Stimulated activated CD8-positive, alpha-beta memory T cell treated with anti-CD3 and anti-CD28 coated beads, Interleukin-4, amount 100 ng/mL, for 4 hours (primary cell): ENCODE data around the gene IFT57.
"Not testable (repeated sequence)": the region's sequence is repeated elsewhere in the genome, so short reads cannot be mapped to it uniquely, and the experiment has no call there.

ENCODE experiments used
- DNase-seq, 2 donors: peaks; one replicate each; pipeline ENCODE4 v3.0.0-alpha.2; 2020; ENCODE audit warnings: low read depth in 2 of 2, low spot score in 1 of 2

The IFT57 gene, protein sequence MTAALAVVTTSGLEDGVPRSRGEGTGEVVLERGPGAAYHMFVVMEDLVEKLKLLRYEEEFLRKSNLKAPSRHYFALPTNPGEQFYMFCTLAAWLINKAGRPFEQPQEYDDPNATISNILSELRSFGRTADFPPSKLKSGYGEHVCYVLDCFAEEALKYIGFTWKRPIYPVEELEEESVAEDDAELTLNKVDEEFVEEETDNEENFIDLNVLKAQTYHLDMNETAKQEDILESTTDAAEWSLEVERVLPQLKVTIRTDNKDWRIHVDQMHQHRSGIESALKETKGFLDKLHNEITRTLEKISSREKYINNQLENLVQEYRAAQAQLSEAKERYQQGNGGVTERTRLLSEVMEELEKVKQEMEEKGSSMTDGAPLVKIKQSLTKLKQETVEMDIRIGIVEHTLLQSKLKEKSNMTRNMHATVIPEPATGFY

DNA sequence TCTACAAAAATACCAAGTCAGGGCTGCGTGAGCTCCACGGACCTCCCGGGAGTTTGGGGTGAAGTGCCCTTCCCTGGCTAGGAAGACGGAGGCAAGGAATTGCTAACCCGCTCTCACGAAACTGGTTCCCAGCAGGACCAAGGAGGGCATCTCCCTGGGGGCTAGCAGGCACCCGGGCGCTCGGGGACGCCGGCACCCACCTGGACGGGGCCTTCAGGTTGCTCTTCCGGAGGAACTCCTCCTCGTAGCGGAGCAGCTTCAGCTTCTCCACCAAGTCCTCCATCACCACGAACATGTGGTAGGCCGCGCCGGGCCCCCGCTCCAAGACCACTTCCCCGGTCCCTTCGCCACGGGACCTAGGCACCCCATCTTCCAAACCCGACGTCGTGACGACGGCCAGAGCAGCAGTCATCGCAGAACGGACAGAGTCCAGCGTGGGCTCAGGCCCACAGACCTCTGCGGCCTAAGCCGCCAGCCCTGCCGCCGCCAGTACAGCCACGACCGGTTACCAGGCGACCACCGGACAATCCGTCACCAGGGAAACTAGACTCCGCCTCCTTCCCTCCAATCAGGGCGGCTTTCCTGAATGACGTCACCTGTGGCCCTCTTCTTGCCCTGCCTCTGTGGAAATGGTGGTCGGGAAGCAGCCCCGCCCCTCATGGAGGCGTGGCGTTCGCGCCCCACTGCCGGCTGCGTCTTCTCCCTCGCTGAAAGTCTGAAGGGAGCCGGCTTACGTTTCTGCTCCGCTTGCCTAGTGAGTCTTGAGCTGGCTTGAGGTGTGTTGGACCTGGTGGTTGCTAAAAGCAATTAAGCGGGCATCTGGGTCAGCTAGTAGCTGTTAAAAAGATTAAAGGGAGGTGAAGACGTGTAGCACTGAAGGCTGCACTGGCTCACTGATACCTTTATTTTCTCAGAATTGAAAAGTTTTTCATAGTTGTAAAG is at the start of gene IFT57:
Gene IFT57 (minus strand): TSS at position 514 of the 942 bp plus-strand sequence. CDS start 102 bp downstream, at position 412.
- peak; percentile 89 to 92 for DNase-seq

GRCh38 chr3:108271626-108272025 is 49.4 kb upstream of the IFT57 start:
- no peak for DNase-seq

- DNase-seq = not testable (repeated sequence)
Observed at GRCh38 chr3:108268235-108268634, 46.0 kb upstream of the IFT57 start.

- DNase-seq = not testable (repeated sequence)
Observed at GRCh38 chr3:108264534-108265298, 42.5 kb upstream of the IFT57 start.

DNA sequence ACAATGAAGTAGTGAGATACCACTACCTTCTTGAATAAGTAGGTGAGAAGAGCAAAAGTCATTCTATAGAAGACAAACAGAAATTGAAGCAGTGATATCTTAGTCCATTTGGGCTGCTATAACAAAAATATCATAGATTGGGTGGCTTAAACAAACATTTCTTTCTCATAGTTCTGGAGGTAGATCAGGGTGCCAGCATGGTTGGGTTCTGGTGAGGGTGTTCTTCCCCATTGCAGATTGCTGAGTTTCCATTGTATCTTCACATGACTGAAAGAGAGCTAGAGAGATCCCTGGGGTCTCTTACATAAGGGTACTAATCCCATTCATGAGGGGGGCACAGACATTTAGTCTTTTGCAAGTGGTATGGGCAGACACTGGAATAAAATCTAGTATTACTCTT is 32.9 kb upstream of the IFT57 start:
- DNase-seq = no peak

DNA sequence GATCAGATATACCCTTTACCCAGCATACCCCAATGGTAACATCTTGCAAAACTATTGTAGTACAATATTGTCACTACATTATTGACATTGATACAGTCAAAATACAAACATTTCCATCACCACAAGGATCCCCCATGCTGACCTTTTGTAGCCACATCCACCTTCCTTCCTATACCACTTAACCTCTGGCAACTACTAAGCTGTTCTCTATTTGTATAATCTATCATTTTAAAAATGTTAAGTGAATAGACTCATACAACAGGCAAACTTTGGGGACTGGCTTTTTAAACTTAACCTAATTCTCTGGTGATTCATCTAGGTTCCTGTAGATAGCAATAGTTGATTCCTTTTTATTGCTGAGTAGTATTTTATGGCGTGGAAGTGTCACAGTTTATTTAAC is 29.6 kb upstream of the IFT57 start:
- no peak for DNase-seq

GRCh38 chr3:108251265-108251664 is 29.0 kb upstream of the IFT57 start:
- no peak for DNase-seq

- DNase-seq = no peak
Observed at GRCh38 chr3:108250626-108251025, 28.4 kb upstream of the IFT57 start.

- DNase-seq = no peak
Observed at GRCh38 chr3:108243243-108243642, 21.0 kb upstream of the IFT57 start.

DNA sequence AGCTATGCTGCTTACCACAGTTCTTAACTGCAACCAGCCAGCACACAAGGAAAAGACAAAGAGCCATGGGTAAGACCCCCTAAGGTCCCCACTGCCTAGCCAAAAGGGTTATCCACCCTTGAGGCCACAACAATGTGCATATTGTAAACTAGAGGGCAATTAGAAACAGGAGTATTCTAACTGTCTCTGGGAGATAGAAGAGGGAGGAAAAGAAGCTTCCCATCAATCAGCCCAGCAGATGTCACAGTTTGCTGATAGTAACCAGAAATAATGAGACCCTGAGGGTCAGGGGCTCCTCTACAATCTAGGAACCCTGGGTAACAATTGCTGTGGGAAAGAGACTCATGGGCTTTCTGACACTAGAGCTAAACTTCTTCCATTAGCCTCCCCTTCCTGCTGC is 20.6 kb upstream of the IFT57 start:
- DNase-seq = no peak

DNA sequence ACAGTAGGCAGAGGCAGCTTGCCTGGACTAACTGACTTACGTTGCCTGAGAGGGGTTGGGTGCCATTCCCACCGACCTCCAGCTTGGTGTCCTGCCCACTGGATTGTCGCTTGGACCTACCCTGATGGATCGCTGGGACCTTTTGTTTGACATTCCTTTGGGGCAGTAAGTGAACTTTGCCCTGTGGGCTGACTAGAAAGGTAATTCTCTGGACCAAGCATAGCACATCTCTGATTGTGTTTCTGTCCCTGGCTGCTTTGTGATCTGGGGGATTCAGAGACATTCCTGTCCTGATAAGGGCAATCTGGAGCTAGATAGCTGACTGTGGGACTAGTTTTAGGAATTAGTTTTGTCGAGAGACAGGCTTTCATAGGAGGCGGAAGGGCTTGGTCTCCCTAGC is 19.5 kb upstream of the IFT57 start:
- DNase-seq = no peak

DNA sequence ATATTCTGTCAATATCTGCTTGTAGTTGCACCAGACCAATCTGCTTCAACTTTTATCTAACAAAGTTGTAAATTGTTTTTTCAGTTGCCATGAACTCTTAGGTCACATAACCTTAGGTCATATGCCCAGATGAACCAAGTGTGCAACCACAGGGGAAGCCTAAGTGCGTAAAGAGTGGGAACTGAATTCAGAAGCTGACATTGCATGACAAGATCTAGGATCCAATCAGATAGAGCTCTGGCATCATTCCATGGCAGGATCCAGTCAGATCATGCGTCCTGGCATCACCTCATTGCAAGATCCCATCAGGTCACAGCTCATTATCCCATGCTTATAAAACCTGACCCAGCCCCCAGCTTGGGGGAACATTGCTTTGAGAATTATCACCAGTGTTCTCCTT is 18.9 kb upstream of the IFT57 start:
- DNase-seq = no peak

GRCh38 chr3:108239082-108239481 is 16.9 kb upstream of the IFT57 start:
- DNase-seq = no peak

DNA sequence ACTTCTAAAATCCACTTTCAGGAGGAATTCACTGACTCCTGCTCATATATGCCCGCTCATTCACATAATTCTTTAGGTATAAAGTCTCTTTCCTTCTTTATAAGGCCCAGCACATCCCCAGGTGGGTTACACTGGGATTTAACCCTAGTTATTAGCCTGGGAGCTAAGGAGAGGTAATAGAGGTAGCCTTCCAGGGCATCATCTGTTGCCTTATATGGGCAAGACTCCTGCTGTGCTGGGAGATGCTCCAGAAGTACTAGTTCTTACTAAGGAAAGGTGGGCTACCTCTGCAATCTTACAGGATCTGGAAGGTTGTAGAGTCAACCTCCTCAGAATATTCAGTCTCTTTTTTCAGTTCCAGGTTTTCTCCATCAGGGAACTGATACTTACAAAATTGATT is 13.1 kb upstream of the IFT57 start:
- DNase-seq = no peak

- no peak for DNase-seq
Observed at GRCh38 chr3:108234387-108234957, 12.2 kb upstream of the IFT57 start.

DNA sequence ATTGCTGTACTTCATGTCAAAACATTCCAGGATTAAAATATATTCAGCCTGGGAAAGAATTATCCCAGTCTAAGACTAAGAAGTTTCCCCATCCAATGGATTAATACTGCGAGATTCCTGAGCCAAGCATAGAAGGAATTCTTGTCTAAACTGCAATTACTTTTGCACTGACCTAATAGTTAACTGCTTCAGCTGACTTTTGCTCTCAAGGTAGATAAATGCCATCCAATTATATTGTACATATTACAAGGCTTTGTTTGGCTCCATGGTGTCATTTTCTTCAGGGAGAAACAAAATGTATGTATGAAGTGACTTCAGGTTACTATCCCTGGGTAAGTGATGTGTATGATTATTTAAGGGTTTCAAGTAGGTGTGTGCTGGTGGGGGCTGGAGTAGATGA is 6.1 kb upstream of the IFT57 start:
- no peak for DNase-seq

DNA sequence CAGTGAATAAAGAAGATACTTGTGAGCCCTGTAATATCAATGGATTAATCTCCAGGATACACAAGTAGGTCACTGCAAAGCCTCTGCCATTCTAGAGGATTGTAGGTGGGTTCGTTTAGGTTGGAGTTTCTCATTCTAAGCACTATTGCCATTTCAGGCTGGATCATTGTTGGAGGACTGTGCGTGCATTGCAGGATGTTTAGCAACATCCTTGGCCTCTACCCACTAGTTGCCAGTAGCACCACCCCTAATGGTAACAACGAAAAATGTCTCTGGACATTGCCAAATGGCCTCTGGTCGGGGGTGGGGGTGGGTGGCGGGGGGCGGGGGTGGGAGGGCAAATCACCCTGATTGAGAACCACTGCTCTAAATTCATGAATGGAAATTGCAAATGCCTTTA is 4.9 kb upstream of the IFT57 start:
- no peak for DNase-seq

GRCh38 chr3:108225221-108225620 is 3.0 kb upstream of the IFT57 start:
- no peak for DNase-seq

DNA sequence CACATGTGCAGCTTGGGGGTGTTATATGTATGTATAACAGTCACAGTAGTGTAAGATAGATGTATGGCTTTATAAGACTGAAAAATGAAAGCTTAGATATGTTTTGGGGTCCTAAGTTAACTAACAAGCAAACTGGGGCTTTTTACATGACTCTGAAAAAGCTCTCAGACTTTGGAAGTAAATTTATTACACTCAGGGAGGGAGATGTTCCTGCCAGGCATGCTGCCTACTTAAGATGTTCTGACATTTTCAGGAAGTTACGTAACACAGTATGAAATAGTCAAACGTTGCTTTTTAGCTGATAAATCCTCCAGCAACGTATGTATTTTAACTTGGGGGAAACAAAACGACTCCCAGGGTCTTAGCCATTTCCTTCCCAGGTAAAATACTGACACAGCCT is 1.7 kb upstream of the IFT57 start:
- DNase-seq = no peak

DNA sequence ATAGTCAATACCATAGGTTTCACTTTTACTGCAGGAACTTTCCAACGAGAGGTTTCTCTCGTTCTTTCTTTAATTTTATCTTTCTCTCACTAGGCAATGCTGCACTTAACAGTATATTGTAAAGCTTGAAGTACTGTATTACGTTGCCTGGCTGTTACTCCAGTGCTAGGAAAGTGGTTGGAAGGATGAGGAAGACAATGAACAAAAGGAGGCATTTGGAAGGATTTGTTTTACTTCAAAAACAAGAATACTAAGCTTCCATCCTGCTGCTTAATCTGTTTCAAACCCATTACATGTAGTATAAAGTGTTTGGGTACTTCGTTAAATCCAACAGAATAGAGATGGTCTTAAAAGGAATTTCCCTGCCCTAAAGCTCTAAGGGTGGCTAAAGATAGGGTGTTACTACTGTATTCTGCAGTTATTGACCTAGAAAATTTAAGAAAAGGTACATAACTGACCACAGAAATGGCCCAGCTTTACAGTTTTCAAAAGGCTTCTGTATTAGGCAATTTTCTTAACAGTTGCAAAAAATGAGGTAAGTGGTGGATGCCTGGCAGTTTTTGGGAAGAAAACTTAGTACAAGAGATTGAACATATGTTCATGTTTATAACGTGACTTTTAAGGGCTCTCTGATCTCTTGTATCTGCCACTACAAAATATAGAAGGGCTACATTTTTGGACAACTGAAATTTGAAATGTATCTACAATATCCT is 785 bp upstream of the IFT57 start:
- DNase-seq = no peak
